HL-60 (cell line): ENCODE measurements around the gene RNGTT.
A peak's percentile ranks its signal among the peaks of the same experiment; 100 is the strongest.
"Not testable (repeated sequence)": the region's sequence is repeated elsewhere in the genome, so short reads cannot be mapped to it uniquely, and the experiment has no call there.

ENCODE experiments used
- DNase-seq, 2 experiments: peaks; one replicate each; pipeline ENCODE4 v3.0.0-alpha.2; 2010 to 2020; ENCODE audit warnings: low read depth in 1 of 2, low spot score in 1 of 2
- H3K27ac ChIP-seq: fragments of 250-450 bp; sonication (Bioruptor Pico); replicated peaks from 2 replicates; pipeline ENCODE4 v1.5.1; 2020; ENCODE audit warnings: mild to moderate bottlenecking, moderate library complexity
- H3K27me3 ChIP-seq: fragments of 250-450 bp; sonication (Bioruptor Pico); 2 replicates; pipeline ENCODE4 v1.5.1; 2021; ENCODE audit warnings: mild to moderate bottlenecking, moderate library complexity; ENCODE audit not compliant: insufficient read depth, poor library complexity, severe bottlenecking
- H3K4me3 ChIP-seq: replicated peaks from 2 replicates; pipeline ENCODE4 v1.5.1; 2011; ENCODE audit warnings: mild to moderate bottlenecking, control low read depth, low read length; ENCODE audit not compliant: insufficient read depth
- GABPA ChIP-seq: IDR thresholded peaks from 2 replicates; pipeline ENCODE4 v1.6.1; 2012; ENCODE audit warnings: low read depth
- POLR2AphosphoS5 ChIP-seq: IDR thresholded peaks from 2 replicates; pipeline ENCODE4 v1.6.1; 2012; ENCODE audit warnings: low read depth
- SPI1 ChIP-seq: IDR thresholded peaks from 2 replicates; pipeline ENCODE4 v1.6.1; 2012; ENCODE audit warnings: low read depth, mild to moderate bottlenecking, borderline replicate concordance
- TF ChIP-seq, protein P1 (sequence below): IDR thresholded peaks from one replicate; pipeline ENCODE4 v1.5.1; 2011; ENCODE audit warnings: low read length, control low read depth, inconsistent platforms; ENCODE audit not compliant: insufficient read depth
- TF ChIP-seq, protein P2 (sequence below): IDR thresholded peaks from 2 replicates; pipeline ENCODE4 v1.6.1; 2012; ENCODE audit warnings: low read depth; ENCODE audit not compliant: insufficient replicate concordance

RNGTT gene

DNA sequence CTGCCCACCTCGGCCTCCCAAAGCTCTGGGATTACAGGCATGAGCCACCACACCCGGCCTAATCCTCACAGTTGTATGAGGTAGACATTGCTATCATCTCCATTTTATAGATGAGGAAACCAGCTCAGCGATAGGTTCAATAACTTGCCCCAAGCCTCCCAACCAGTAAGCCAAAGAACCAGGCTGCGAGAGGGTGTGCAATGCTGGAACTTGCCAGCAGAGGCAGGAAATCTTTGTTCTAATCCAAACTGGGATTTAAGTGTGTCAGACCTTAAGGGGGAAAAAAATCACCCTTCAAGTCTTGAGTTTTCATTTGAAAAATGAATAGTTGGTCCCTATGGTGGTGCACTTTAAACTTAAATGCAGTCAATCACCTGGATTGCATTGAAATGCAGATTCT, 20.1 kb upstream of the RNGTT start:
- H3K4me3 ChIP-seq: no peak overlapping the region
- no peak for TF ChIP-seq SPI1
- TF ChIP-seq, protein P1, sequence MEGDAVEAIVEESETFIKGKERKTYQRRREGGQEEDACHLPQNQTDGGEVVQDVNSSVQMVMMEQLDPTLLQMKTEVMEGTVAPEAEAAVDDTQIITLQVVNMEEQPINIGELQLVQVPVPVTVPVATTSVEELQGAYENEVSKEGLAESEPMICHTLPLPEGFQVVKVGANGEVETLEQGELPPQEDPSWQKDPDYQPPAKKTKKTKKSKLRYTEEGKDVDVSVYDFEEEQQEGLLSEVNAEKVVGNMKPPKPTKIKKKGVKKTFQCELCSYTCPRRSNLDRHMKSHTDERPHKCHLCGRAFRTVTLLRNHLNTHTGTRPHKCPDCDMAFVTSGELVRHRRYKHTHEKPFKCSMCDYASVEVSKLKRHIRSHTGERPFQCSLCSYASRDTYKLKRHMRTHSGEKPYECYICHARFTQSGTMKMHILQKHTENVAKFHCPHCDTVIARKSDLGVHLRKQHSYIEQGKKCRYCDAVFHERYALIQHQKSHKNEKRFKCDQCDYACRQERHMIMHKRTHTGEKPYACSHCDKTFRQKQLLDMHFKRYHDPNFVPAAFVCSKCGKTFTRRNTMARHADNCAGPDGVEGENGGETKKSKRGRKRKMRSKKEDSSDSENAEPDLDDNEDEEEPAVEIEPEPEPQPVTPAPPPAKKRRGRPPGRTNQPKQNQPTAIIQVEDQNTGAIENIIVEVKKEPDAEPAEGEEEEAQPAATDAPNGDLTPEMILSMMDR: peak; percentile 61
- DNase-seq: peak in 1 of 2 experiments; percentile 67

GRCh38 chr6:88983129-88983528, 19.7 kb upstream of the RNGTT start:
- DNase-seq, H3K4me3 ChIP-seq, H3K27me3 ChIP-seq: not testable (repeated sequence)
- peak overlapping the region; percentile 42 for H3K27ac ChIP-seq

More for the DNA sequence above, 20.1 kb upstream of the RNGTT start:
- H3K27ac ChIP-seq: peak overlapping the region; percentile 42
- no peaks in the 10 kb centered on the region for H3K27me3 ChIP-seq

GRCh38 chr6:88982720-88983119, 19.3 kb upstream of the RNGTT start:
- Histone ChIP-seq H3K27ac (peak overlapping the region; percentile 42), H3K27me3 (no peaks in the 10 kb centered on the region), H3K4me3 (no peak overlapping the region)
- no peak for TF ChIP-seq GABPA
- TF ChIP-seq POLR2AphosphoS5: no peak
- TF ChIP-seq, protein P1: peak; percentile 53
- TF ChIP-seq, protein P2, sequence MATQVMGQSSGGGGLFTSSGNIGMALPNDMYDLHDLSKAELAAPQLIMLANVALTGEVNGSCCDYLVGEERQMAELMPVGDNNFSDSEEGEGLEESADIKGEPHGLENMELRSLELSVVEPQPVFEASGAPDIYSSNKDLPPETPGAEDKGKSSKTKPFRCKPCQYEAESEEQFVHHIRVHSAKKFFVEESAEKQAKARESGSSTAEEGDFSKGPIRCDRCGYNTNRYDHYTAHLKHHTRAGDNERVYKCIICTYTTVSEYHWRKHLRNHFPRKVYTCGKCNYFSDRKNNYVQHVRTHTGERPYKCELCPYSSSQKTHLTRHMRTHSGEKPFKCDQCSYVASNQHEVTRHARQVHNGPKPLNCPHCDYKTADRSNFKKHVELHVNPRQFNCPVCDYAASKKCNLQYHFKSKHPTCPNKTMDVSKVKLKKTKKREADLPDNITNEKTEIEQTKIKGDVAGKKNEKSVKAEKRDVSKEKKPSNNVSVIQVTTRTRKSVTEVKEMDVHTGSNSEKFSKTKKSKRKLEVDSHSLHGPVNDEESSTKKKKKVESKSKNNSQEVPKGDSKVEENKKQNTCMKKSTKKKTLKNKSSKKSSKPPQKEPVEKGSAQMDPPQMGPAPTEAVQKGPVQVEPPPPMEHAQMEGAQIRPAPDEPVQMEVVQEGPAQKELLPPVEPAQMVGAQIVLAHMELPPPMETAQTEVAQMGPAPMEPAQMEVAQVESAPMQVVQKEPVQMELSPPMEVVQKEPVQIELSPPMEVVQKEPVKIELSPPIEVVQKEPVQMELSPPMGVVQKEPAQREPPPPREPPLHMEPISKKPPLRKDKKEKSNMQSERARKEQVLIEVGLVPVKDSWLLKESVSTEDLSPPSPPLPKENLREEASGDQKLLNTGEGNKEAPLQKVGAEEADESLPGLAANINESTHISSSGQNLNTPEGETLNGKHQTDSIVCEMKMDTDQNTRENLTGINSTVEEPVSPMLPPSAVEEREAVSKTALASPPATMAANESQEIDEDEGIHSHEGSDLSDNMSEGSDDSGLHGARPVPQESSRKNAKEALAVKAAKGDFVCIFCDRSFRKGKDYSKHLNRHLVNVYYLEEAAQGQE: no peak
- peak in 1 of 2 experiments; percentile 37 for DNase-seq

DNA sequence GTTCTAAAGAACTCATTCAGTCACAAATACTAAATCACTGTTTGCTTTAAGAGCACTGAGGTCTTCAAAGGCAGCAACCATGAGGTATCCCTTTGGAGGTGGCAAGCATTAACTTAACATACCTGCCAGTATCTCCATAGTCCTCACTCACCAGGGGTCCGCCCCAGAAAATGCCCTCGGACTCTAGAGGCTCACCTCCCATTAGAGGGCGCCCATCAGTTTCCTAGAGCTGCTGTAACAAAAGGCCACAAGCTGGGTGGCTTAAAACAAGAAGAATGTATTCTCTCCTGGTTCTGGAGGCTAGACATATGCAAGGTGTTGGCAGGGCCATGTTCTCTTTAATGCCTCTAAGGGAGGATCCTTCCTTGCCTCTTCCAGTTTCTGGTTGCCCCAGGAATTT, 12.0 kb upstream of the RNGTT start:
- no peak for DNase-seq
- no peaks in the 10 kb centered on the region for H3K27me3 ChIP-seq
- H3K4me3 ChIP-seq: no peak overlapping the region
- TF ChIP-seq GABPA: no peak
- TF ChIP-seq SPI1: no peak
- TF ChIP-seq POLR2AphosphoS5: no peak
- TF ChIP-seq, protein P1: no peak
- TF ChIP-seq, protein P2: no peak
- H3K27ac ChIP-seq: no peak overlapping the region
